Transverse colon (tissue), 4 donors: ENCODE data around the gene MAGEA2.

Experiments used
- POLR2AphosphoS5 ChIP-seq, 3 donors: sonication (generic); formaldehyde crosslinking; IDR thresholded peaks; one replicate each; pipeline ENCODE4 v1.6.1; 2016; ENCODE audit warnings: antibody characterized with exemption in 3 of 3
- TF ChIP-seq, protein P1 (sequence below), 5 experiments: fragments of 200-600 bp in 3 of 5; fragments of 450-650 bp in 2 of 5; sonication (generic) in 3 of 5; IDR thresholded peaks; 1 replicate in 2 of 5; 2 replicates in 3 of 5; pipeline ENCODE4 v1.5.1; 2016 to 2017; ENCODE audit warnings: antibody characterized with exemption in 5 of 5, inconsistent platforms in 3 of 5, mild to moderate bottlenecking in 2 of 5, moderate library complexity in 1 of 5

GRCh38 chrX:152733261-152733975 is 20.2 kb downstream of the MAGEA2 start, which contains the start of the genes CSAG1 and MAGEA12:
- no peak for TF ChIP-seq POLR2AphosphoS5 (IDR thresholded peaks at IDR 0.05)
- TF ChIP-seq, protein P1, sequence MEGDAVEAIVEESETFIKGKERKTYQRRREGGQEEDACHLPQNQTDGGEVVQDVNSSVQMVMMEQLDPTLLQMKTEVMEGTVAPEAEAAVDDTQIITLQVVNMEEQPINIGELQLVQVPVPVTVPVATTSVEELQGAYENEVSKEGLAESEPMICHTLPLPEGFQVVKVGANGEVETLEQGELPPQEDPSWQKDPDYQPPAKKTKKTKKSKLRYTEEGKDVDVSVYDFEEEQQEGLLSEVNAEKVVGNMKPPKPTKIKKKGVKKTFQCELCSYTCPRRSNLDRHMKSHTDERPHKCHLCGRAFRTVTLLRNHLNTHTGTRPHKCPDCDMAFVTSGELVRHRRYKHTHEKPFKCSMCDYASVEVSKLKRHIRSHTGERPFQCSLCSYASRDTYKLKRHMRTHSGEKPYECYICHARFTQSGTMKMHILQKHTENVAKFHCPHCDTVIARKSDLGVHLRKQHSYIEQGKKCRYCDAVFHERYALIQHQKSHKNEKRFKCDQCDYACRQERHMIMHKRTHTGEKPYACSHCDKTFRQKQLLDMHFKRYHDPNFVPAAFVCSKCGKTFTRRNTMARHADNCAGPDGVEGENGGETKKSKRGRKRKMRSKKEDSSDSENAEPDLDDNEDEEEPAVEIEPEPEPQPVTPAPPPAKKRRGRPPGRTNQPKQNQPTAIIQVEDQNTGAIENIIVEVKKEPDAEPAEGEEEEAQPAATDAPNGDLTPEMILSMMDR (IDR thresholded peaks at IDR 0.05): no peak
